Smooth muscle cell (in vitro differentiated cells): Measurements from ENCODE around the gene DSCAML1. TPM values are rescaled to one million over a fixed set of nuclear protein-coding genes. Genes with fewer than 3 reads are reported as not detected.

Experiments used
- DNase-seq: peaks from one replicate; lab custom pipeline; 2025; ENCODE audit not compliant: unreplicated experiment; lab: John Stamatoyannopoulos, UW
- H2AFZ ChIP-seq: fragments of 200-600 bp; sonication (generic); 2 replicates; pipeline ENCODE4 v1.6.0; 2016; ENCODE audit warnings: antibody characterized with exemption, low read depth, mild to moderate bottlenecking
- H3F3A ChIP-seq: fragments of 200-600 bp; sonication (generic); 2 replicates; pipeline ENCODE4 v1.6.0; 2017; ENCODE audit warnings: antibody characterized with exemption, low read depth
- H3K27ac ChIP-seq: fragments of 200-600 bp; sonication (generic); 2 replicates; pipeline ENCODE4 v1.5.1; 2016; ENCODE audit warnings: low read depth, mild to moderate bottlenecking
- H3K27me3 ChIP-seq: fragments of 200-600 bp; sonication (generic); 2 replicates; pipeline ENCODE4 v1.6.1; 2016; ENCODE audit warnings: low read depth, mild to moderate bottlenecking
- H3K36me3 ChIP-seq: fragments of 200-600 bp; sonication (generic); 2 replicates; pipeline ENCODE4 v1.5.1; 2016; ENCODE audit warnings: low read depth
- H3K4me1 ChIP-seq: fragments of 200-600 bp; sonication (generic); 2 replicates; pipeline ENCODE4 v1.5.1; 2016; ENCODE audit warnings: low read depth
- H3K4me2 ChIP-seq: fragments of 200-600 bp; sonication (generic); 2 replicates; pipeline ENCODE4 v1.6.0; 2016; ENCODE audit warnings: mild to moderate bottlenecking
- H3K4me3 ChIP-seq: fragments of 200-600 bp; sonication (generic); 2 replicates; pipeline ENCODE4 v1.5.1; 2016; ENCODE audit warnings: mild to moderate bottlenecking
- H3K79me2 ChIP-seq: fragments of 200-600 bp; sonication (generic); 2 replicates; pipeline ENCODE4 v1.6.0; 2016; ENCODE audit warnings: low read depth, mild to moderate bottlenecking
- H3K9ac ChIP-seq: fragments of 200-600 bp; sonication (generic); 2 replicates; pipeline ENCODE4 v1.6.0; 2016; ENCODE audit warnings: low read depth
- H3K9me3 ChIP-seq: fragments of 200-600 bp; sonication (generic); replicated peaks from 2 replicates; pipeline ENCODE4 v1.5.1; 2016; ENCODE audit warnings: low read depth
- H4K20me1 ChIP-seq: fragments of 200-600 bp; sonication (generic); 2 replicates; pipeline ENCODE4 v1.6.0; 2016; ENCODE audit warnings: low read depth
- CTCF ChIP-seq: fragments of 200-600 bp; sonication (generic); IDR thresholded peaks from 2 replicates; pipeline ENCODE4 v1.5.1; 2017; ENCODE audit warnings: borderline replicate concordance, mild to moderate bottlenecking, antibody characterized with exemption; ENCODE audit not compliant: insufficient read depth, poor library complexity, severe bottlenecking
- WGBS: methylation state at CpG from one replicate; pipeline ENCODE4 v1.1.7; 2016; ENCODE audit warnings: low lambda C conversion rate; 5-methylcytosine and 5-hydroxymethylcytosine counted together
- polyA plus RNA-seq: library from polyadenylated mRNA; unstranded; fragments of >200 nt; fragmentation: Nextera tagmentation; extraction: Ambion mirVana; gene quantifications from 2 replicates; pipeline ENCODE4 v1.2.1, GENCODE V29; 2016
- total RNA-seq: library from RNA; depleted of rRNA; stranded (reverse); fragments of >200 nt; gene quantifications from 2 replicates; pipeline ENCODE4 v1.2.3, GENCODE V29; 2014

DSCAML1 gene
- total and polyA plus RNA-seq, 2 experiments from 2014 or later: 0.22 TPM; not detected in 1

GRCh38 chr11:117569911-117570310, 227.1 kb downstream of the DSCAML1 start:
- Histone ChIP-seq H3K27me3 (peaks cover 13% of the 10 kb centered on the region), H3K36me3 (no peaks in the 10 kb centered on the region), H3K9me3 (no peaks in the 10 kb centered on the region), H3K4me3 (no peak overlapping the region), H3K9ac (no peak overlapping the region), H4K20me1 (no peaks in the 10 kb centered on the region), H3K4me2 (no peak overlapping the region), H3K4me1 (no peaks in the 10 kb centered on the region), H2AFZ (no peak overlapping the region), H3F3A (no peaks in the 10 kb centered on the region), H3K27ac (no peak overlapping the region), H3K79me2 (no peaks in the 10 kb centered on the region)
- WGBS: 84% methylated on average over 9 of the region's 9 CpGs
- no peak for TF ChIP-seq CTCF
- DNase-seq: no peak

GRCh38 chr11:117565709-117566108, 231.3 kb downstream of the DSCAML1 start:
- H3K9ac ChIP-seq: no peak overlapping the region
- H3K4me2 ChIP-seq: no peak overlapping the region
- DNase-seq: no peak
- 44% methylated on average over 4 of the region's 4 CpGs for WGBS
- no peak for TF ChIP-seq CTCF
- H3K4me3 ChIP-seq: no peak overlapping the region
- H3K27ac ChIP-seq: no peak overlapping the region
- no peaks in the 10 kb centered on the region for H3K9me3 ChIP-seq
- no peaks in the 10 kb centered on the region for H3F3A ChIP-seq
- no peaks in the 10 kb centered on the region for H4K20me1 ChIP-seq
- peaks cover 20% of the 10 kb centered on the region for H3K27me3 ChIP-seq
- H3K4me1 ChIP-seq: no peaks in the 10 kb centered on the region
- H2AFZ ChIP-seq: no peak overlapping the region
- H3K36me3 ChIP-seq: no peaks in the 10 kb centered on the region
- H3K79me2 ChIP-seq: no peaks in the 10 kb centered on the region

GRCh38 chr11:117564321-117564720, 232.7 kb downstream of the DSCAML1 start:
- Histone ChIP-seq H2AFZ (no peak overlapping the region), H3K4me3 (no peak overlapping the region), H3K9ac (no peak overlapping the region), H3K9me3 (no peaks in the 10 kb centered on the region), H3F3A (no peaks in the 10 kb centered on the region), H3K36me3 (no peaks in the 10 kb centered on the region), H3K27me3 (peaks cover 31% of the 10 kb centered on the region), H3K4me2 (no peak overlapping the region), H3K4me1 (no peaks in the 10 kb centered on the region), H3K79me2 (no peaks in the 10 kb centered on the region), H3K27ac (no peak overlapping the region), H4K20me1 (no peaks in the 10 kb centered on the region)
- no peak for TF ChIP-seq CTCF
- 84% methylated on average over 4 of the region's 4 CpGs for WGBS
- no peak for DNase-seq

- no peak overlapping the region for H3K4me2 ChIP-seq
- H3K27me3 ChIP-seq: peaks cover 37% of the 10 kb centered on the region
- H3K9ac ChIP-seq: no peak overlapping the region
- no peak overlapping the region for H2AFZ ChIP-seq
- H3K36me3 ChIP-seq: no peaks in the 10 kb centered on the region
- no peak for TF ChIP-seq CTCF
- no peak overlapping the region for H3K4me3 ChIP-seq
- H3K4me1 ChIP-seq: no peaks in the 10 kb centered on the region
- no peaks in the 10 kb centered on the region for H3F3A ChIP-seq
- H3K9me3 ChIP-seq: no peaks in the 10 kb centered on the region
- WGBS: 88% methylated on average over 7 of the region's 7 CpGs
- H4K20me1 ChIP-seq: no peaks in the 10 kb centered on the region
- H3K27ac ChIP-seq: no peak overlapping the region
- no peaks in the 10 kb centered on the region for H3K79me2 ChIP-seq
- no peak for DNase-seq
These were observed 233.5 kb downstream of the DSCAML1 start for GRCh38 chr11:117563556-117563955.
